H1 (cell line): ENCODE measurements around the gene PSD2. TPM values are rescaled to one million over a fixed set of nuclear protein-coding genes. Genes with fewer than 3 reads are reported as not detected.

ENCODE experiments used
- CTCF ChIA-PET: fragments of 300-600 bp; sonication (Branson Sonifier 250); formaldehyde crosslinking; loops from one replicate; lab custom pipeline; 2021; ENCODE audit not compliant: partially characterized antibody; lab: Charles Lee
- POLR2A ChIA-PET: fragments of 300-600 bp; sonication (Branson Sonifier 250); formaldehyde crosslinking; loops from one replicate; lab custom pipeline; 2021; ENCODE audit warnings: inconsistent platforms; ENCODE audit not compliant: partially characterized antibody; lab: Charles Lee
- DNase-seq, 2 experiments: peaks; one replicate each; pipeline versions ENCODE4 v3.0.0 to v3.0.0-alpha.2; 2010 to 2022; ENCODE audit warnings: low spot score in 2 of 2, low read depth in 1 of 2, mixed read lengths in 1 of 2
- FAIRE-seq: peaks from 2 replicates; lab custom pipeline; 2011; peaks lifted over from hg19 to GRCh38; lab: Jason Lieb, UNC
- H2AFZ ChIP-seq: 2 replicates; pipeline ENCODE4 v1.8.1; 2012; ENCODE audit warnings: low read length, inconsistent platforms
- H2AK5ac ChIP-seq: 2 replicates; pipeline ENCODE4 v1.6.1; 2013; ENCODE audit warnings: low read depth, low read length
- H2BK120ac ChIP-seq: replicated peaks from 2 replicates; pipeline ENCODE3; 2013; ENCODE audit warnings: low read depth, low read length, inconsistent platforms
- H2BK12ac ChIP-seq: 2 replicates; pipeline ENCODE4 v1.6.1; 2013; ENCODE audit warnings: low read depth, low read length
- H2BK15ac ChIP-seq: 2 replicates; pipeline ENCODE4 v1.6.1; 2013; ENCODE audit warnings: low read length
- H2BK20ac ChIP-seq: 2 replicates; pipeline ENCODE4 v1.6.1; 2013; ENCODE audit warnings: low read length
- H2BK5ac ChIP-seq: 2 replicates; pipeline ENCODE4 v1.6.1; 2013; ENCODE audit warnings: low read depth, low read length
- H3K14ac ChIP-seq: 2 replicates; pipeline ENCODE4 v1.6.1; 2013; ENCODE audit warnings: inconsistent platforms; ENCODE audit not compliant: insufficient read length
- H3K18ac ChIP-seq: 2 replicates; pipeline ENCODE4 v1.6.1; 2013; ENCODE audit warnings: low read length; ENCODE audit errors: extremely low read depth
- H3K23ac ChIP-seq: 2 replicates; pipeline ENCODE4 v1.6.1; 2013; ENCODE audit warnings: inconsistent platforms; ENCODE audit not compliant: insufficient read length
- H3K23me2 ChIP-seq: 2 replicates; pipeline ENCODE4 v1.6.1; 2013; ENCODE audit warnings: low read depth, low read length
- H3K27ac ChIP-seq: 2 replicates; pipeline ENCODE4 v1.6.1; 2011; ENCODE audit warnings: low read depth, low read length, inconsistent platforms
- H3K27me3 ChIP-seq, 4 experiments: replicated peaks in 1 of 4; 1 replicate in 1 of 4; 2 replicates in 3 of 4; pipeline versions ENCODE4 v1.6.1 to v1.8.1; 2011 to 2013; ENCODE audit warnings: low read length in 3 of 4, mild to moderate bottlenecking in 3 of 4, inconsistent platforms in 2 of 4, mixed read lengths in 2 of 4, moderate library complexity in 1 of 4; ENCODE audit not compliant: control insufficient read depth in 3 of 4, insufficient read depth in 3 of 4; ENCODE audit errors: extremely low read depth in 1 of 4
- H3K36me3 ChIP-seq, 4 experiments: 2 replicates each; pipeline versions ENCODE4 v1.6.1 to v1.8.1; 2011 to 2013; ENCODE audit warnings: mild to moderate bottlenecking in 4 of 4, low read length in 3 of 4, moderate library complexity in 2 of 4, control low read depth in 1 of 4, inconsistent platforms in 1 of 4; ENCODE audit not compliant: insufficient read depth in 4 of 4, control insufficient read depth in 2 of 4
- H3K4ac ChIP-seq: replicated peaks from 2 replicates; pipeline ENCODE3; 2013; ENCODE audit warnings: low read length, low read depth, mixed read lengths, inconsistent platforms; ENCODE audit not compliant: insufficient read length
- H3K4me1 ChIP-seq, 4 experiments: replicated peaks in 1 of 4; 1 replicate in 1 of 4; 2 replicates in 3 of 4; pipeline versions ENCODE4 v1.6.1 to v1.8.1; 2011 to 2013; ENCODE audit warnings: low read length in 3 of 4, inconsistent platforms in 2 of 4, mixed read lengths in 1 of 4; ENCODE audit not compliant: insufficient read depth in 4 of 4, control insufficient read depth in 3 of 4
- H3K4me2 ChIP-seq, 2 experiments: 2 replicates each; pipeline versions ENCODE4 v1.6.1 to v1.8.1; 2011 to 2013; ENCODE audit warnings: low read depth in 2 of 2, low read length in 2 of 2, control low read depth in 1 of 2, inconsistent platforms in 1 of 2, mild to moderate bottlenecking in 1 of 2; ENCODE audit not compliant: insufficient read depth in 1 of 2
- H3K4me3 ChIP-seq, 4 experiments: fragments of 200-600, 300-600 bp in 1 of 4; sonication (generic), shearing (Covaris generic), sonication (Bioruptor Twin) in 1 of 4; 2 replicates each; pipeline versions ENCODE4 v1.5.1 to v1.8.1; 2011 to 2016; ENCODE audit warnings: low read length in 4 of 4, low read depth in 3 of 4, control low read depth in 2 of 4, inconsistent platforms in 2 of 4, mild to moderate bottlenecking in 2 of 4, mixed read lengths in 1 of 4, moderate library complexity in 1 of 4; ENCODE audit not compliant: insufficient read depth in 2 of 4; ENCODE audit errors: extremely low read depth in 1 of 4
- H3K56ac ChIP-seq: replicated peaks from 2 replicates; pipeline ENCODE3; 2013; ENCODE audit warnings: low read depth, mild to moderate bottlenecking, mixed read lengths, low read length, inconsistent platforms; ENCODE audit not compliant: insufficient read length
- H3K79me1 ChIP-seq: 2 replicates; pipeline ENCODE4 v1.6.1; 2013; ENCODE audit warnings: low read depth, low read length, control low read depth
- H3K79me2 ChIP-seq, 2 experiments: 2 replicates each; pipeline versions ENCODE4 v1.6.1 to v1.8.1; 2012 to 2013; ENCODE audit warnings: low read length in 2 of 2, mild to moderate bottlenecking in 2 of 2, inconsistent platforms in 1 of 2; ENCODE audit not compliant: insufficient read depth in 2 of 2, control insufficient read depth in 1 of 2
- H3K9ac ChIP-seq, 4 experiments: replicated peaks in 1 of 4; 1 replicate in 1 of 4; 2 replicates in 3 of 4; pipeline versions ENCODE4 v1.6.1 to v1.8.1; 2011 to 2013; ENCODE audit warnings: low read depth in 3 of 4, low read length in 3 of 4, control low read depth in 2 of 4, mild to moderate bottlenecking in 2 of 4, moderate library complexity in 2 of 4, inconsistent platforms in 1 of 4; ENCODE audit errors: extremely low read depth in 1 of 4
- H3K9me3 ChIP-seq, 2 experiments: 2 replicates each; pipeline versions ENCODE4 v1.6.1 to v1.8.1; 2012 to 2013; ENCODE audit warnings: mild to moderate bottlenecking in 2 of 2, moderate library complexity in 2 of 2, control low read depth in 1 of 2, inconsistent platforms in 1 of 2, low read depth in 1 of 2, low read length in 1 of 2, mixed read lengths in 1 of 2; ENCODE audit not compliant: insufficient read depth in 2 of 2
- H4K20me1 ChIP-seq, 2 experiments: replicated peaks in 1 of 2; 2 replicates each; pipeline versions ENCODE3 to v1.8.1; 2011 to 2013; ENCODE audit warnings: inconsistent platforms in 2 of 2, low read length in 2 of 2, mild to moderate bottlenecking in 1 of 2; ENCODE audit not compliant: insufficient read depth in 2 of 2, control insufficient read depth in 1 of 2
- H4K5ac ChIP-seq: 2 replicates; pipeline ENCODE4 v1.6.1; 2013; ENCODE audit warnings: low read length, low read depth, mixed read lengths, inconsistent platforms; ENCODE audit not compliant: insufficient read length
- H4K8ac ChIP-seq: 2 replicates; pipeline ENCODE4 v1.8.0; 2013; ENCODE audit warnings: mild to moderate bottlenecking, moderate library complexity, low read length, inconsistent platforms; ENCODE audit not compliant: insufficient read depth; ENCODE audit errors: extremely low read depth
- H4K91ac ChIP-seq: replicated peaks from 2 replicates; pipeline ENCODE3; 2013; ENCODE audit warnings: low read length, mixed read lengths, inconsistent platforms; ENCODE audit not compliant: insufficient read length
- BACH1 ChIP-seq: IDR thresholded peaks from 2 replicates; pipeline ENCODE4 v1.6.1; 2012; ENCODE audit warnings: low read length, improper control_type of control experiment
- GTF2F1 ChIP-seq: IDR thresholded peaks from 2 replicates; pipeline ENCODE4 v1.6.1; 2012; ENCODE audit warnings: low read depth, low read length, improper control_type of control experiment, borderline replicate concordance
- HDAC6 ChIP-seq: IDR thresholded peaks from one replicate; pipeline ENCODE4 v1.7.1; 2012; ENCODE audit warnings: low read depth, mild to moderate bottlenecking, inconsistent platforms, low read length, moderate library complexity
- NANOG ChIP-seq: IDR thresholded peaks from 2 replicates; pipeline ENCODE4 v1.6.1; 2011; ENCODE audit warnings: low read length, low read depth, mild to moderate bottlenecking, inconsistent platforms; ENCODE audit not compliant: insufficient read depth, poor library complexity, severe bottlenecking
- RAD21 ChIP-seq, 2 experiments: IDR thresholded peaks in 1 of 2; conservative IDR thresholded peaks in 1 of 2; 2 replicates each; pipeline ENCODE4 v1.6.1; 2011; ENCODE audit warnings: low read depth in 2 of 2, low read length in 2 of 2, improper control_type of control experiment in 1 of 2, inconsistent platforms in 1 of 2, mild to moderate bottlenecking in 1 of 2, moderate library complexity in 1 of 2
- SAP30 ChIP-seq: fragments of 300-600 bp; sonication (generic); IDR thresholded peaks from 2 replicates; pipeline ENCODE4 v1.7.1; 2012; ENCODE audit warnings: low read length, moderate library complexity, mild to moderate bottlenecking, inconsistent platforms; ENCODE audit not compliant: insufficient read depth, insufficient replicate concordance
- SP2 ChIP-seq: IDR thresholded peaks from 2 replicates; pipeline ENCODE4 v1.6.1; 2012; ENCODE audit warnings: mild to moderate bottlenecking, low read length, inconsistent platforms
- SP4 ChIP-seq: IDR thresholded peaks from 2 replicates; pipeline ENCODE4 v1.6.1; 2012; ENCODE audit warnings: low read length, inconsistent platforms
- TEAD4 ChIP-seq: IDR thresholded peaks from 2 replicates; pipeline ENCODE4 v1.6.1; 2012; ENCODE audit warnings: low read depth, low read length, inconsistent platforms, mixed read lengths
- WGBS, 2 experiments: shearing (Covaris generic) in 1 of 2; methylation state at CpG; one replicate each; pipeline versions ENCODE4 v1.1.6 to v1.1.7; 2013 to 2015; ENCODE audit warnings: low lambda C conversion rate in 2 of 2, mixed read lengths in 2 of 2, inconsistent platforms in 1 of 2, low coverage in 1 of 2, missing lambda C conversion rate in 1 of 2; ENCODE audit not compliant: insufficient replicate concordance in 2 of 2, insufficient coverage in 1 of 2, insufficient read length in 1 of 2; ENCODE audit errors: extremely low coverage in 1 of 2, missing lambda C conversion rate in 1 of 2; 5-methylcytosine and 5-hydroxymethylcytosine counted together
- polyA plus RNA-seq, 7 experiments: library from polyadenylated mRNA; depleted of rRNA in 3 of 7; stranded (reverse) in 5 of 7; unstranded in 2 of 7; fragments of >200 nt in 5 of 7; fragments of 200-250 nt in 2 of 7; gene quantifications; 1 replicate in 5 of 7; 2 replicates in 1 of 7; 4 replicates in 1 of 7; pipeline versions ENCODE4 v1.2.1 to v1.2.3, GENCODE V29; 2011 to 2013; ENCODE audit warnings: missing spikeins in 2 of 7, mixed read lengths in 2 of 7
- total RNA-seq: library from RNA; stranded (reverse); fragmentation: NEBNext Ultra II Directional; extraction: Animal tissue kit (Norgen Biotek cat#: 25700); gene quantifications from 2 replicates; pipeline ENCODE4 v1.2.1, GENCODE V29; 2021
- TF ChIP-seq, protein P1 (sequence below): IDR thresholded peaks from 2 replicates; pipeline ENCODE4 v1.6.1; 2012; ENCODE audit warnings: inconsistent platforms

Gene PSD2
- total and polyA plus RNA-seq, 2 of the 8 experiments (the other 6 are each of a cell fraction or from before 2014, with no cell fraction given), result 0.06 to 0.14 TPM

DNA sequence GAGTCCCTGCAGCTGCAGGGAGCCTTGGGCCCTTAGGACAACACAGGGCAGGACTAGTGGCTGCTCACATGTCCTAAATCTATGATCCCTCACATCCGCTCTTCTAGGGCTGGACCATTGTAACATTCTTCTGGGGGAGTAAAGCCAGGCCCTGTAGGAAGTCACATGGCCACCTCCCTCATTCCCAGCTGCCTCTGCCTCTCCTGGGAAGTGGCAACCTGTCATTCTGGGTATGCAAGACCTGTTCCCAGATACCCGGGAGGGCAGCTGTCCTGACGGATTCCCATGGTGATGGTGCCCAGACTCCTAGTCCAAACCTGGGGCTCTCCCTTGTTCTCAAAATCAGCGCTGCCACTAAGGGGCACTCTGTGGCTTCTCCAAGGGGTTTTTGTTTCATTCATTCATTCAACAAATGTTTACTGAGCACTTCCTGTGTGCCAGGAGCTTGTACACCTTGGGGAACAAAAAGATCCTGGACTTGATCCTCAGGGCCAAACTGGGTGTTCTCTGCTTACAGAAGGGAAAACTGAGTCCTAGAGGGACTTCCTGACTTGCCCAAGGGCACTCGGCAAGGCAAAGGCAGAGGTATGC, 85.6 kb downstream of the PSD2 start:
- ChIA-PET CTCF (interaction anchor here (0.7 to 3.6 kb wide), 19 partner anchors 10 to 163 kb away, joined by 3 to 43 read pairs (median 4); no protein-coding TSS in a partner anchor), POLR2A (no interaction called here)
- peaks cover 0 to 9% (median 0%) of the 10 kb centered on the region in 4 experiments; a peak in 3 of 7 replicates for H3K4me1 ChIP-seq
- H2BK20ac ChIP-seq, result no peak overlapping the region
- H4K20me1 ChIP-seq, result no peaks in the 10 kb centered on the region
- no peaks in the 10 kb centered on the region for H3K79me2 ChIP-seq
- H3K23me2 ChIP-seq, result 0 out of 2 replicates have a peak, but pooled peaks cover 1% of the 10 kb centered on the region
- no peak for FAIRE-seq
- no peak overlapping the region for H2BK5ac ChIP-seq
- no peak overlapping the region for H3K56ac ChIP-seq
- no peak overlapping the region for H2AK5ac ChIP-seq
- no peak overlapping the region for H3K9ac ChIP-seq
- H3K4me2 ChIP-seq, result no peak overlapping the region
- H2BK120ac ChIP-seq, result no peak overlapping the region
- peaks cover 0 to 2% (median 0%) of the 10 kb centered on the region in 4 experiments; a peak in 2 of 7 replicates for H3K27me3 ChIP-seq
- no peak for DNase-seq
- peak overlapping the region; percentile 26; the same call in 1 of the 2 replicates for H4K8ac ChIP-seq
- no peak overlapping the region for H3K4ac ChIP-seq
- H3K79me1 ChIP-seq, result peaks cover 2% of the 10 kb centered on the region; the same call in 1 of the 2 replicates
- H2BK12ac ChIP-seq, result peak overlapping the region; percentile 68; the same call in 1 of the 2 replicates
- no peak overlapping the region for H3K18ac ChIP-seq
- no peak overlapping the region for H4K91ac ChIP-seq
- 92% methylated on average over 5 of the region's 5 CpGs; no CpG with 5 or more reads in 1 of the 2 experiments for WGBS, 2 experiments
- H3K4me3 ChIP-seq, result no peak overlapping the region
- H3K14ac ChIP-seq, result no peak overlapping the region
- H3K9me3 ChIP-seq, result no peaks in the 10 kb centered on the region
- H2BK15ac ChIP-seq, result no peak overlapping the region
- no peak overlapping the region for H4K5ac ChIP-seq
- H3K36me3 ChIP-seq, result no peaks in the 10 kb centered on the region
- H3K23ac ChIP-seq, result no peak overlapping the region
- no peak overlapping the region for H3K27ac ChIP-seq
- no peak overlapping the region for H2AFZ ChIP-seq
- TF ChIP-seq, protein P1, sequence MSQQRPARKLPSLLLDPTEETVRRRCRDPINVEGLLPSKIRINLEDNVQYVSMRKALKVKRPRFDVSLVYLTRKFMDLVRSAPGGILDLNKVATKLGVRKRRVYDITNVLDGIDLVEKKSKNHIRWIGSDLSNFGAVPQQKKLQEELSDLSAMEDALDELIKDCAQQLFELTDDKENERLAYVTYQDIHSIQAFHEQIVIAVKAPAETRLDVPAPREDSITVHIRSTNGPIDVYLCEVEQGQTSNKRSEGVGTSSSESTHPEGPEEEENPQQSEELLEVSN, result no peak
- TF ChIP-seq NANOG (no peak), SAP30 (no peak), RAD21 (IDR thresholded peaks at IDR 0.05 in 1 of 2, conservative IDR thresholded peaks at IDR 0.05 in 1 of 2; ENCODE audit: low read depth in 2 of 2, low read length in 2 of 2) (peak; percentile 14 to 44; a peak in 3 of 4 replicates), SP4 (no peak), GTF2F1 (no peak), HDAC6 (no peak), SP2 (no peak), BACH1 (no peak), TEAD4 (no peak)
